Right lobe of liver (tissue), 6 donors: ENCODE results near the gene CEP192. TPM values are rescaled to one million over a fixed set of nuclear protein-coding genes. Genes with fewer than 3 reads are reported as not detected.

Source experiments
- ATAC-seq, 4 donors: fragments of 200-7000 bp; cut with Tn5 transposase; one replicate each; pipeline ENCODE4 v1.9.1; 2020; ENCODE audit warnings: mild to moderate bottlenecking in 4 of 4, moderate library complexity in 4 of 4
- DNase-seq, 3 donors: peaks; one replicate each; pipeline ENCODE4 v3.0.0-alpha.2; 2020
- H3K27ac ChIP-seq, 3 donors: fragments of 200-600 bp; one replicate each; pipeline ENCODE4 v1.8.0; 2022
- H3K27me3 ChIP-seq, 2 donors: fragments of 200-600 bp; one replicate each; pipeline ENCODE4 v1.8.0; 2022
- H3K36me3 ChIP-seq, 4 donors: fragments of 200-600 bp; sonication (generic) in 1 of 4; one replicate each; pipeline versions ENCODE4 v1.5.1 to v1.8.0; 2017 to 2022; ENCODE audit warnings: control low read depth in 1 of 4
- H3K4me1 ChIP-seq, 4 donors: fragments of 200-600 bp; sonication (generic) in 1 of 4; one replicate each; pipeline versions ENCODE4 v1.5.1 to v1.8.0; 2017 to 2022; ENCODE audit warnings: control low read depth in 1 of 4
- H3K4me3 ChIP-seq, 3 donors: fragments of 200-600 bp; one replicate each; pipeline ENCODE4 v1.8.0; 2022
- H3K9me3 ChIP-seq, 4 donors: fragments of 200-600 bp; sonication (generic) in 1 of 4; one replicate each; pipeline versions ENCODE4 v1.5.1 to v1.8.0; 2017 to 2022; ENCODE audit warnings: control low read depth in 1 of 4
- POLR2A ChIP-seq: fragments of 450-650 bp; IDR thresholded peaks from one replicate; pipeline ENCODE4 v1.6.1; 2017; ENCODE audit warnings: antibody characterized with exemption, mild to moderate bottlenecking
- WGBS: methylation state at CpG from one replicate; pipeline ENCODE4 v1.1.6; 2018; ENCODE audit warnings: low coverage, low lambda C conversion rate; ENCODE audit not compliant: insufficient coverage; ENCODE audit errors: missing lambda C conversion rate; 5-methylcytosine and 5-hydroxymethylcytosine counted together
- intact Hi-C, 2 donors: fragments of 100-400 bp; cut with DNase I; formaldehyde crosslinking; loops; one replicate each; pipeline versions ENCODE4 v1.11.2 to v1.14.1; 2022
- long read RNA-seq: library from polyadenylated mRNA; unstranded; transcript quantifications from one replicate; pipeline ENCODE4 v2.0.0, GENCODE V29; 2019
- total RNA-seq, 6 experiments: library from RNA; depleted of rRNA in 2 of 6; stranded (reverse); fragments of >200 nt in 2 of 6; fragmentation: NEBNext Ultra II Directional in 3 of 6; extraction: Animal tissue kit (Norgen Biotek cat#: 25700) in 3 of 6; gene quantifications; one replicate each; pipeline versions ENCODE4 v1.1.0 to v1.2.4, GENCODE V29; 2016 to 2023
- TF ChIP-seq, protein P1 (sequence below), 4 donors: fragments of 200-600 bp in 3 of 4; fragments of 450-650 bp in 1 of 4; IDR thresholded peaks; one replicate each; pipeline versions ENCODE4 v1.5.1 to v1.8.0; 2016 to 2022; ENCODE audit warnings: antibody characterized with exemption in 4 of 4, mild to moderate bottlenecking in 2 of 4
- donor health status: DM: no; HTN: yes; CAD: no.
- donor health status: DM: no; HTN: no; CAD: no.
- donor health status: DM: no; HTN: no; CAD: no.
- donor health status: DM: no; HTN: yes; CAD: no.
- donor health status: DM: no; HTN: yes; CAD: no.

The CEP192 gene, protein sequence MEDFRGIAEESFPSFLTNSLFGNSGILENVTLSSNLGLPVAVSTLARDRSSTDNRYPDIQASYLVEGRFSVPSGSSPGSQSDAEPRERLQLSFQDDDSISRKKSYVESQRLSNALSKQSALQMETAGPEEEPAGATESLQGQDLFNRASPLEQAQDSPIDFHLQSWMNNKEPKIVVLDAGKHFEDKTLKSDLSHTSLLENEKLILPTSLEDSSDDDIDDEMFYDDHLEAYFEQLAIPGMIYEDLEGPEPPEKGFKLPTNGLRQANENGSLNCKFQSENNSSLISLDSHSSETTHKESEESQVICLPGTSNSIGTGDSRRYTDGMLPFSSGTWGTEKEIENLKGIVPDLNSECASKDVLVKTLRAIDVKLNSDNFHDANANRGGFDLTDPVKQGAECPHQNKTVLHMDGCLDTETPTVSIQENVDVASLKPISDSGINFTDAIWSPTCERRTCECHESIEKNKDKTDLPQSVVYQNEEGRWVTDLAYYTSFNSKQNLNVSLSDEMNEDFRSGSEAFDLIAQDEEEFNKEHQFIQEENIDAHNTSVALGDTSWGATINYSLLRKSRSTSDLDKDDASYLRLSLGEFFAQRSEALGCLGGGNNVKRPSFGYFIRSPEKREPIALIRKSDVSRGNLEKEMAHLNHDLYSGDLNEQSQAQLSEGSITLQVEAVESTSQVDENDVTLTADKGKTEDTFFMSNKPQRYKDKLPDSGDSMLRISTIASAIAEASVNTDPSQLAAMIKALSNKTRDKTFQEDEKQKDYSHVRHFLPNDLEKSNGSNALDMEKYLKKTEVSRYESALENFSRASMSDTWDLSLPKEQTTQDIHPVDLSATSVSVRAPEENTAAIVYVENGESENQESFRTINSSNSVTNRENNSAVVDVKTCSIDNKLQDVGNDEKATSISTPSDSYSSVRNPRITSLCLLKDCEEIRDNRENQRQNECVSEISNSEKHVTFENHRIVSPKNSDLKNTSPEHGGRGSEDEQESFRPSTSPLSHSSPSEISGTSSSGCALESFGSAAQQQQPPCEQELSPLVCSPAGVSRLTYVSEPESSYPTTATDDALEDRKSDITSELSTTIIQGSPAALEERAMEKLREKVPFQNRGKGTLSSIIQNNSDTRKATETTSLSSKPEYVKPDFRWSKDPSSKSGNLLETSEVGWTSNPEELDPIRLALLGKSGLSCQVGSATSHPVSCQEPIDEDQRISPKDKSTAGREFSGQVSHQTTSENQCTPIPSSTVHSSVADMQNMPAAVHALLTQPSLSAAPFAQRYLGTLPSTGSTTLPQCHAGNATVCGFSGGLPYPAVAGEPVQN (N-terminal part only)
- 1 to 10 TPM; 7.5 to 9.1 (median 8.3) TPM for total RNA-seq
- long read RNA-seq, partial matches to known transcripts: 1 of 1 reads
- long read RNA-seq, other reads (novel, unspliced or antisense): 0 of 1 reads

DNA sequence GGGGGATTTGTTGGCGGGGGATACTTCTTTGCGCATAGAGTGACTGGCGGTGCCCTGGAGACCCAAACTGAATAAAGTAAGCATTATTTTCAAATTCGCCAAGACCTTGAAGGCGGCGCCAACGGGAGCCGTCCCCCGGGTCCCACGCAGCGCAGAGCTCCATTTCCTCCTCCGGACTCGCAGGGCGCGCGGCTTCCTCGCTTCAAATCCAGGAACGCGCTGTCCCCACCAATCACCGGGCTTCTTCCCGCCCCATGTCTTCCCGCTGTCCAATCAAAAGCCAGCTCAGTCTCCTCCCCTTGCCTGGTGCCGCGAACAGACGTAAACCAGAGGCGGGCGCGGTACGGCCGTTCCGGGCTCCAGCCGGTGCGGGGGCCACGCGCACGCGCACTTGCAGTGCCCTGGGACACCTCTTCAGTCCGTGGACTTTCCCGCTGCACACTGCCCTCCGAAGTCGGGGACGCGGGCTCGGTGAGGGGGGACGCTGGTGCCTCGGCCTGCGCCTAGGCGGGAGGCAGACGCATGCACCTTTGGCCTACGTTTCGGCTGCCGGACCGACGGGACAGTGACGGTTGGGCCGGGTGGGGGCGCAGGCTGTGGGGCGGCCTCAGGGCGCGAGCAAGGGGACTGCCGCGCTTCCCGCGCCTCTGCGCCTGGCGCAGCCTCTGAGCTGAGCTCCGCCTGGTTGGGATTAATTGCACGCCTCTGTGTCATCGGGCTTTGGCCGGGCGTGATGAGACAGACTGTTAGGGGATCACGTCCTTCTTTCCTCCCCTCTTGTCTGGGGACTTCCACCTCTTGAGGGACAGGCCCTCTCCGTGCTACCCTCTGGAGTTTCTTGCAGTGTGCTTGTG lies at the start of gene CEP192:
TSS of gene CEP192 (plus strand) at position 396 of the 854 bp plus-strand sequence. CDS start 8,063 bp downstream, outside the sequence.
- intact Hi-C loops: no loop called here
- peak; percentile 95 to 98 (median 97) for ATAC-seq
- H3K27ac ChIP-seq: peak within 1 kb of the TSS; percentile 79 to 91 (median 81)
- TF ChIP-seq, protein P1, sequence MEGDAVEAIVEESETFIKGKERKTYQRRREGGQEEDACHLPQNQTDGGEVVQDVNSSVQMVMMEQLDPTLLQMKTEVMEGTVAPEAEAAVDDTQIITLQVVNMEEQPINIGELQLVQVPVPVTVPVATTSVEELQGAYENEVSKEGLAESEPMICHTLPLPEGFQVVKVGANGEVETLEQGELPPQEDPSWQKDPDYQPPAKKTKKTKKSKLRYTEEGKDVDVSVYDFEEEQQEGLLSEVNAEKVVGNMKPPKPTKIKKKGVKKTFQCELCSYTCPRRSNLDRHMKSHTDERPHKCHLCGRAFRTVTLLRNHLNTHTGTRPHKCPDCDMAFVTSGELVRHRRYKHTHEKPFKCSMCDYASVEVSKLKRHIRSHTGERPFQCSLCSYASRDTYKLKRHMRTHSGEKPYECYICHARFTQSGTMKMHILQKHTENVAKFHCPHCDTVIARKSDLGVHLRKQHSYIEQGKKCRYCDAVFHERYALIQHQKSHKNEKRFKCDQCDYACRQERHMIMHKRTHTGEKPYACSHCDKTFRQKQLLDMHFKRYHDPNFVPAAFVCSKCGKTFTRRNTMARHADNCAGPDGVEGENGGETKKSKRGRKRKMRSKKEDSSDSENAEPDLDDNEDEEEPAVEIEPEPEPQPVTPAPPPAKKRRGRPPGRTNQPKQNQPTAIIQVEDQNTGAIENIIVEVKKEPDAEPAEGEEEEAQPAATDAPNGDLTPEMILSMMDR (IDR thresholded peaks at IDR 0.05): no peak
- peak; percentile 91 for TF ChIP-seq POLR2A
- peaks cover 0 to 6% (median 0%) of the 10 kb centered on the region in 4 donors for H3K36me3 ChIP-seq
- peaks cover 0 to 13% (median 3%) of the 10 kb centered on the region in 4 donors for H3K4me1 ChIP-seq
- H3K9me3 ChIP-seq: no peaks in the 10 kb centered on the region
- no peaks in the 10 kb centered on the region for H3K27me3 ChIP-seq
- 0% methylated on average over 15 of the region's 73 CpGs for WGBS
- H3K4me3 ChIP-seq: peak within 1 kb of the TSS; percentile 75 to 84 (median 79)
- peak; percentile 97 to 99 (median 98) for DNase-seq

DNA sequence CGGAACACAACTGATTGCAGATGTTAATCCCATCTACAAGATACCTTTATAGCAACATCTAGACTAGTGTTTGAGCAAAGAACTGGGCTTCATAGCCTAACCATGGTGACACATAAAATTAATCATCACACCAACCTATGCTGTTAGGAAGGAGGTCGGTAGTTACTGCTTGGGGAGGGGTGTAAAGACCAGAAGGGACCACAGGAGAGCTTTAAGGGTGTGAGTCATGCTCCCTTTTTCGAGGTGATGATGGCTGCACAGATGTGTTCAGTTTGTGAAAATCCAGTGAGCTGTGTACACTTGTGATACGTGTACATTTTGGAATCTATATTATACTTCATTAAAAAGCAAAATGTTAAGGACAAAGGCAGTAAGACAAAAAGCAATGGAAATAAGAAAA lies 47.9 kb upstream of the CEP192 start:
- H3K36me3 ChIP-seq: no peaks in the 10 kb centered on the region
- WGBS: 89% methylated on average over 4 of the region's 4 CpGs
- no peak for TF ChIP-seq POLR2A
- TF ChIP-seq, protein P1 (IDR thresholded peaks at IDR 0.05): no peak
- no peak overlapping the region for H3K4me3 ChIP-seq
- no peaks in the 10 kb centered on the region for H3K27me3 ChIP-seq
- no peak overlapping the region for H3K27ac ChIP-seq
- intact Hi-C loops: no loop called here
- DNase-seq (no peak), ATAC-seq (no peak)
- no peaks in the 10 kb centered on the region for H3K9me3 ChIP-seq
- H3K4me1 ChIP-seq: peaks cover 0 to 16% (median 4%) of the 10 kb centered on the region in 4 donors

DNA sequence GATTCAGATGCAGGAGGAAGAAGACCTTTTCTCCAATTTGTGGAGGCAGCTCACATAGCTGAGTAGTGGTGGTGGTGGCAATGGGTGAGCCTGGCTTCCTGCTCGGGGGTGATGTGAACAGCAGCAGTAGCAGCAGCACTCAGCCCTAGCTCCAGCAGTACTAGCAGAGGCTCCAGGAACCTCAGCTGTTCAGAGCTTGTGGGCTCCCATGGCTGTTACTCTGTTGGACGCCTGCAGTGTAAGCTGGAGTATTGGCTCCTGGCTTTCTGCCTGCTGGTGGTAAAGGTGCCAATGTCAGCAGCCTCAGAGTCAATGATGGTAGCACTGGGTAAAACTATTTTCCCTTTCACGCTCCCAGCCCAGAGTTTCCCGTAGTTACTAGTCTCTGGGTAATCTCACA lies 46.5 kb upstream of the CEP192 start:
- Histone ChIP-seq H3K4me3 (no peak overlapping the region), H3K36me3 (no peaks in the 10 kb centered on the region), H3K4me1 (peaks cover 0 to 16% (median 4%) of the 10 kb centered on the region in 4 donors), H3K27ac (no peak overlapping the region), H3K27me3 (no peaks in the 10 kb centered on the region), H3K9me3 (no peaks in the 10 kb centered on the region)
- DNase-seq (peak; percentile 74 to 87 (median 75)), ATAC-seq (peak in 3 of 4 donors; percentile 5 to 13 (median 13))
- 8% methylated on average over 3 of the region's 4 CpGs for WGBS
- intact Hi-C loops: no loop called here
- TF ChIP-seq, protein P1 (IDR thresholded peaks at IDR 0.05): no peak
- no peak for TF ChIP-seq POLR2A
